Left ventricle myocardium inferior (tissue), 1 donor: Measurements from ENCODE around the gene TSPAN1. TPM values are rescaled to one million over a fixed set of nuclear protein-coding genes. Genes with fewer than 3 reads are reported as not detected.
A peak's percentile ranks its signal among the peaks of the same experiment; 100 is the strongest.

Source experiments
- DNase-seq: peaks from one replicate; pipeline ENCODE4 v3.0.0-alpha.2; 2020
- H3K27ac ChIP-seq: fragments of 200-600 bp; replicated peaks from 2 replicates; pipeline ENCODE4 v1.8.0; 2021
- H3K27me3 ChIP-seq: fragments of 200-600 bp; 2 replicates; pipeline ENCODE4 v1.8.0; 2021; ENCODE audit warnings: low read depth
- H3K36me3 ChIP-seq: fragments of 200-600 bp; 2 replicates; pipeline ENCODE4 v1.8.0; 2021
- H3K4me1 ChIP-seq: fragments of 200-600 bp; 2 replicates; pipeline ENCODE4 v1.8.0; 2021
- H3K4me3 ChIP-seq: fragments of 200-600 bp; 2 replicates; pipeline ENCODE4 v1.8.0; 2021; ENCODE audit warnings: mild to moderate bottlenecking, moderate library complexity
- H3K9me3 ChIP-seq: fragments of 200-600 bp; replicated peaks from 2 replicates; pipeline ENCODE4 v1.8.0; 2021
- CTCF ChIP-seq: fragments of 200-600 bp; IDR thresholded peaks from 2 replicates; pipeline ENCODE4 v1.8.0; 2021; ENCODE audit warnings: antibody characterized with exemption, mild to moderate bottlenecking, borderline replicate concordance
- intact Hi-C: fragments of 100-400 bp; cut with micrococcal nuclease; formaldehyde crosslinking; loops from one replicate; pipeline ENCODE4 v1.11.0; 2022
- long read RNA-seq: library from polyadenylated mRNA; unstranded; transcript quantifications from one replicate; pipeline ENCODE4 v2.0.0, GENCODE V29; 2021
- total RNA-seq: library from RNA; stranded (reverse); fragmentation: NEBNext Ultra II Directional; extraction: Animal tissue kit (Norgen Biotek cat#: 25700); gene quantifications from one replicate; pipeline ENCODE4 v1.2.1, GENCODE V29; 2021
- donor health status: DM: no; HTN: yes; CAD: no; lungs with severe emphysema.

The TSPAN1 gene
- 1.4 TPM for total RNA-seq
- long read RNA-seq, result 0 reads

DNA sequence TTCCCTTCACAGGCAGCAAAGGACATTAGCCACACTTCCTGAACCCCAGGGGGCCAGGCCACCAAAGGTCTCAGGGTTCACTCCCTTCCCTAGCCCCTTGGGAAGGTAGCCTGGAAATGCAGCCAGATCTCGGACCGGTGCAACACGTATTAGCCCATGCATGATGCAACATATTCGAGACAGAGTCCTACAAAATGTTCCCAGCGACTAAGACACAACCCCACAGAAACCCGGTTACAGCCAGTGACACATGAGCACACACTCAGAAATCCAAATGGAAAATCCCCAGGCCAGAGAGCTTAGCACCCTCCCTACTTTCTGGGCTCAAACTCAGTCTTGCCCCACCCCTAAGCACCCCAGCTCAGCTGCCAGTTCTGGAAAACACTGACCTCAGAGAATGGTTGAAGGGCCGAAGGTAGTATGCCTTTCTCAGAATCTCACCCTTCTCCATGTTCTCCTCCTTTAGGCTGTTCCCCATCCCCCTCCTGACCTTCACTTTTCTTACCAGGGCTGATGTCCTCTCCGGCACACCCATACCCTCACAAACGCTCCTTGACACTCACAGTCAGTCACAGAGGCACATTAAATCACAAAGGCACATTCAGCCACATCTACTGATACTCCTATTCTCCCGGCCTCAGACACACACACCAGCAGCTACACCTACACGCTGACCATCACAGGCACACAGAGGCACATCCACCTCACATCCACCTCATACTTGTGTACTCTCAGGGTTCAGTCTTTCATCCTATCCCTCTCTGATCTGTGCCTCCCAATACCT, at the start of gene TSPAN1:
Gene TSPAN1 (plus strand): TSS at position 640 of the 784 bp plus-strand sequence. CDS start 6,021 bp downstream, outside the sequence.
- no peaks in the 10 kb centered on the region for H3K9me3 ChIP-seq
- H3K36me3 ChIP-seq, result no peaks in the 10 kb centered on the region
- peak within 1 kb of the TSS; percentile 80 for H3K27ac ChIP-seq
- TF ChIP-seq CTCF, result no peak
- intact Hi-C loops, result loop anchor here (5.0 kb wide), 1 partner anchor 42 kb away; the partner anchor contains the start of gene PIK3R3
- H3K27me3 ChIP-seq, result no peaks in the 10 kb centered on the region
- no peak for DNase-seq
- H3K4me3 ChIP-seq, result peak within 1 kb of the TSS; percentile 12
- peaks cover 72% of the 10 kb centered on the region for H3K4me1 ChIP-seq

- Histone ChIP-seq H3K36me3 (no peaks in the 10 kb centered on the region), H3K4me1 (peaks cover 71% of the 10 kb centered on the region), H3K27ac (no peak overlapping the region), H3K27me3 (peaks cover 16% of the 10 kb centered on the region), H3K9me3 (no peaks in the 10 kb centered on the region), H3K4me3 (peak overlapping the region; percentile 84)
- intact Hi-C loops, result loop anchor here (10.0 kb wide), 1 partner anchor 54 kb away; no protein-coding TSS in a partner anchor
- TF ChIP-seq CTCF, result no peak
- DNase-seq, result no peak
Measured at GRCh38 chr1:46128344-46128743, 46.5 kb upstream of the TSPAN1 start.

DNA sequence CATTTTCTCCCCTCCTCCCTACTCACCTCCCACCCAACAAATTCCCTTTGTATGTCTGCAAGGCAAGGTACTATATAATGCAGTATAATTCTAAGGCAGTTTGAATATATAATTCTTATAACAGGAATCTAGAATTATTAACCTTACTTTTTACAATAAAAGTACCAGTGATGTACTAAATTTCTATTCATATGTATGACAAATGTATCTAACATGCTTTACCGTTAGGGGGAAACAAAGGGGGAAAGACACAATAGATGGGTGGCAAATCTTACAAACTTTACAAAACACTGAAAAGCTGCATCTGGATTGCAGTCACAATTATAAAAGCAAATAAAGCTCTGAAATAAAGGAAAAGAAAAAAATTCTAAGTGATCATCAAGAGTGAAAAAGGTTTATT, 44.8 kb upstream of the TSPAN1 start:
- H3K4me1 ChIP-seq, result peaks cover 81% of the 10 kb centered on the region
- H3K4me3 ChIP-seq, result peak overlapping the region; percentile 84
- H3K27ac ChIP-seq, result peak overlapping the region; percentile 97
- TF ChIP-seq CTCF, result no peak
- DNase-seq, result no peak
- intact Hi-C loops, result loop anchor here (5.0 kb wide), 1 partner anchor 42 kb away; no protein-coding TSS in a partner anchor
- H3K27me3 ChIP-seq, result peaks cover 16% of the 10 kb centered on the region
- H3K9me3 ChIP-seq, result no peaks in the 10 kb centered on the region
- no peaks in the 10 kb centered on the region for H3K36me3 ChIP-seq

GRCh38 chr1:46130606-46131005, 44.3 kb upstream of the TSPAN1 start:
- intact Hi-C loops, result loop anchor here (5.0 kb wide), 1 partner anchor 42 kb away; no protein-coding TSS in a partner anchor
- H3K9me3 ChIP-seq, result no peaks in the 10 kb centered on the region
- H3K4me3 ChIP-seq, result peak overlapping the region; percentile 84
- DNase-seq, result no peak
- H3K36me3 ChIP-seq, result no peaks in the 10 kb centered on the region
- peaks cover 81% of the 10 kb centered on the region for H3K4me1 ChIP-seq
- H3K27ac ChIP-seq, result peak overlapping the region; percentile 97
- H3K27me3 ChIP-seq, result peaks cover 16% of the 10 kb centered on the region
- no peak for TF ChIP-seq CTCF

- intact Hi-C loops, result loop anchor here (5.0 kb wide), 1 partner anchor 41 kb away; no protein-coding TSS in a partner anchor
- peaks cover 82% of the 10 kb centered on the region for H3K4me1 ChIP-seq
- no peaks in the 10 kb centered on the region for H3K9me3 ChIP-seq
- no peak for TF ChIP-seq CTCF
- peak overlapping the region; percentile 84 for H3K4me3 ChIP-seq
- H3K36me3 ChIP-seq, result no peaks in the 10 kb centered on the region
- H3K27me3 ChIP-seq, result peaks cover 16% of the 10 kb centered on the region
- H3K27ac ChIP-seq, result peak overlapping the region; percentile 97
- no peak for DNase-seq
Measured at GRCh38 chr1:46131093-46131492, 43.8 kb upstream of the TSPAN1 start.
